HepG2 (cell line): ENCODE data around the gene DEFB131B. TPM values are rescaled to one million over a fixed set of nuclear protein-coding genes. Genes with fewer than 3 reads are reported as not detected.

Source experiments
- ELF1 ChIP-seq: sonication (generic); formaldehyde crosslinking; IDR thresholded peaks from 2 replicates; pipeline ENCODE4 v1.4.0; 2020; ENCODE audit warnings: missing genetic modification reagents
- MED13 ChIP-seq: sonication (generic); formaldehyde crosslinking; IDR thresholded peaks from 2 replicates; pipeline ENCODE4 v1.5.0; 2020; ENCODE audit warnings: missing genetic modification reagents
- MTA1 ChIP-seq: sonication (generic); formaldehyde crosslinking; IDR thresholded peaks from 2 replicates; pipeline ENCODE4 v1.4.0; 2020; ENCODE audit warnings: missing genetic modification reagents, mild to moderate bottlenecking, borderline replicate concordance
- MXI1 ChIP-seq: IDR thresholded peaks from 3 replicates; pipeline ENCODE4 v1.6.1; 2012; ENCODE audit warnings: low read depth, low read length, inconsistent platforms, borderline replicate concordance
- NAIF1 ChIP-seq: sonication (generic); formaldehyde crosslinking; IDR thresholded peaks from 2 replicates; pipeline ENCODE4 v1.5.0; 2020; ENCODE audit warnings: mild to moderate bottlenecking, missing genetic modification reagents, borderline replicate concordance
- NCOA5 ChIP-seq: sonication (generic); formaldehyde crosslinking; IDR thresholded peaks from 2 replicates; pipeline ENCODE4 v1.4.0; 2020; ENCODE audit warnings: missing genetic modification reagents
- NFAT5 ChIP-seq: sonication (generic); formaldehyde crosslinking; IDR thresholded peaks from 2 replicates; pipeline ENCODE4 v1.4.0; 2020; ENCODE audit warnings: missing genetic modification reagents
- NFE2L1 ChIP-seq: sonication (generic); formaldehyde crosslinking; IDR thresholded peaks from 2 replicates; pipeline ENCODE4 v1.4.0; 2020; ENCODE audit warnings: missing genetic modification reagents, mild to moderate bottlenecking, borderline replicate concordance
- NONO ChIP-seq, 2 experiments: fragments of 450-650 bp in 1 of 2; sonication (generic) in 1 of 2; formaldehyde crosslinking in 1 of 2; IDR thresholded peaks in 1 of 2; conservative IDR thresholded peaks in 1 of 2; 2 replicates each; pipeline versions ENCODE4 v1.6.1 to v1.8.0; 2017 to 2022; ENCODE audit warnings: mild to moderate bottlenecking in 1 of 2, missing genetic modification reagents in 1 of 2, moderate library complexity in 1 of 2
- POGZ ChIP-seq: sonication (generic); formaldehyde crosslinking; IDR thresholded peaks from 2 replicates; pipeline ENCODE4 v1.4.0; 2020; ENCODE audit warnings: mild to moderate bottlenecking, missing genetic modification reagents
- POLR2AphosphoS2 ChIP-seq: IDR thresholded peaks from 2 replicates; pipeline ENCODE4 v1.6.1; 2011; ENCODE audit warnings: low read depth, low read length, improper control_type of control experiment
- SNAI1 ChIP-seq: sonication (generic); formaldehyde crosslinking; IDR thresholded peaks from 2 replicates; pipeline ENCODE4 v1.5.0; 2020; ENCODE audit warnings: mild to moderate bottlenecking, missing genetic modification reagents, borderline replicate concordance
- STAG1 ChIP-seq: sonication (generic); formaldehyde crosslinking; IDR thresholded peaks from 2 replicates; pipeline ENCODE4 v1.4.0; 2020; ENCODE audit warnings: missing genetic modification reagents
- TFAP4 ChIP-seq: sonication (generic); IDR thresholded peaks from 2 replicates; pipeline ENCODE4 v1.6.1; 2016; ENCODE audit warnings: low read depth, borderline replicate concordance
- THAP11 ChIP-seq: IDR thresholded peaks from 2 replicates; pipeline ENCODE4 v1.6.1; 2016; ENCODE audit warnings: missing biosample characterization, missing genetic modification reagents
- WIZ ChIP-seq: sonication (generic); formaldehyde crosslinking; IDR thresholded peaks from 2 replicates; pipeline ENCODE4 v1.5.1; 2020; ENCODE audit warnings: mild to moderate bottlenecking, missing genetic modification reagents
- ZKSCAN5 ChIP-seq: sonication (generic); formaldehyde crosslinking; IDR thresholded peaks from 2 replicates; pipeline ENCODE4 v1.5.1; 2020; ENCODE audit warnings: mild to moderate bottlenecking, missing genetic modification reagents
- ZNF121 ChIP-seq: sonication (generic); formaldehyde crosslinking; IDR thresholded peaks from 2 replicates; pipeline ENCODE4 v1.5.0; 2020; ENCODE audit warnings: mild to moderate bottlenecking, missing genetic modification reagents
- ZNF138 ChIP-seq: sonication (generic); formaldehyde crosslinking; IDR thresholded peaks from 2 replicates; pipeline ENCODE4 v1.5.0; 2020; ENCODE audit warnings: mild to moderate bottlenecking, low read depth, missing genetic modification reagents
- ZNF235 ChIP-seq: sonication (generic); formaldehyde crosslinking; IDR thresholded peaks from 2 replicates; pipeline ENCODE4 v1.8.1; 2023; ENCODE audit warnings: mild to moderate bottlenecking, missing genetic modification reagents, borderline replicate concordance
- ZNF282 ChIP-seq: fragments of 450-650 bp; IDR thresholded peaks from 2 replicates; pipeline ENCODE4 v1.6.1; 2018; ENCODE audit not compliant: partially characterized antibody
- ZNF33A ChIP-seq: sonication (generic); formaldehyde crosslinking; IDR thresholded peaks from 2 replicates; pipeline ENCODE4 v1.5.1; 2020; ENCODE audit warnings: missing genetic modification reagents, mild to moderate bottlenecking, moderate library complexity, borderline replicate concordance
- ZNF350 ChIP-seq: sonication (generic); formaldehyde crosslinking; IDR thresholded peaks from 2 replicates; pipeline ENCODE4 v1.4.0; 2020; ENCODE audit warnings: mild to moderate bottlenecking, low read depth, missing genetic modification reagents, borderline replicate concordance
- ZNF546 ChIP-seq: sonication (generic); formaldehyde crosslinking; conservative IDR thresholded peaks from 2 replicates; pipeline ENCODE4 v1.8.1; 2023; ENCODE audit warnings: mild to moderate bottlenecking, missing genetic modification reagents
- polyA plus RNA-seq, 8 experiments: library from polyadenylated mRNA; depleted of rRNA in 3 of 8; stranded (reverse) in 7 of 8; unstranded in 1 of 8; fragments of >200 nt; fragmentation: Illumina TruSeq in 4 of 8; extraction: Trizol in 4 of 8; gene quantifications; 2 replicates each; pipeline versions ENCODE4 v1.2.1 to v1.2.3, GENCODE V29; 2011 to 2016; ENCODE audit warnings: low read depth in 4 of 8, missing spikeins in 1 of 8, mixed read lengths in 1 of 8; ENCODE audit not compliant: insufficient read depth in 1 of 8
- total RNA-seq, 5 experiments: library from RNA; depleted of rRNA; stranded (reverse); fragments of >200 nt; fragmentation: Illumina TruSeq; extraction: Trizol; gene quantifications; 2 replicates each; pipeline ENCODE4 v1.2.3, GENCODE V29; 2016; ENCODE audit warnings: low read depth in 1 of 5
- TF ChIP-seq, protein P1 (sequence below): sonication (generic); formaldehyde crosslinking; IDR thresholded peaks from 2 replicates; pipeline ENCODE4 v1.5.1; 2020; ENCODE audit warnings: missing genetic modification reagents, mild to moderate bottlenecking, borderline replicate concordance

Gene DEFB131B
- total and polyA plus RNA-seq, 2 of the 13 experiments (the other 11 are each of a cell fraction or from before 2014, with no cell fraction given): not detected

- TF ChIP-seq POGZ: peak; percentile 52
- no peak for TF ChIP-seq MTA1 (CRISPR knock-in tag)
- TF ChIP-seq TFAP4: peak; percentile 99
- no peak for TF ChIP-seq NFAT5 (CRISPR knock-in tag)
- no peak for TF ChIP-seq ZNF282
- no peak for TF ChIP-seq ZNF546 (CRISPR knock-in tag)
- no peak for TF ChIP-seq NAIF1 (CRISPR knock-in tag)
- no peak for TF ChIP-seq ZNF235 (CRISPR knock-in tag)
- no peak for TF ChIP-seq SNAI1 (CRISPR knock-in tag)
- peak; percentile 94 for TF ChIP-seq THAP11 (CRISPR knock-in tag)
- TF ChIP-seq ZNF138 (CRISPR knock-in tag): no peak
- no peak for TF ChIP-seq NFE2L1
- TF ChIP-seq MED13 (CRISPR knock-in tag): no peak
- no peak for TF ChIP-seq STAG1
- peak; percentile 63; the same call in 1 of the 2 replicates for TF ChIP-seq ZNF350 (CRISPR knock-in tag)
- no peak for TF ChIP-seq NONO (IDR thresholded peaks at IDR 0.05)
- TF ChIP-seq NONO (CRISPR knock-in tag; conservative IDR thresholded peaks at IDR 0.05): peak; percentile 79; the same call in 1 of the 2 replicates
- TF ChIP-seq ELF1 (CRISPR knock-in tag): no peak
- no peak for TF ChIP-seq ZKSCAN5
- TF ChIP-seq NCOA5 (CRISPR knock-in tag): no peak
- no peak for TF ChIP-seq WIZ (CRISPR knock-in tag)
- no peak for TF ChIP-seq POLR2AphosphoS2
- TF ChIP-seq, protein P1, sequence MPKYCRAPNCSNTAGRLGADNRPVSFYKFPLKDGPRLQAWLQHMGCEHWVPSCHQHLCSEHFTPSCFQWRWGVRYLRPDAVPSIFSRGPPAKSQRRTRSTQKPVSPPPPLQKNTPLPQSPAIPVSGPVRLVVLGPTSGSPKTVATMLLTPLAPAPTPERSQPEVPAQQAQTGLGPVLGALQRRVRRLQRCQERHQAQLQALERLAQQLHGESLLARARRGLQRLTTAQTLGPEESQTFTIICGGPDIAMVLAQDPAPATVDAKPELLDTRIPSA (CRISPR knock-in tag): no peak
- TF ChIP-seq ZNF33A (CRISPR knock-in tag): no peak
- TF ChIP-seq ZNF121 (CRISPR knock-in tag): no peak
- peak; percentile 53; the same call in 2 of the 3 replicates for TF ChIP-seq MXI1
Measured at GRCh38 chr11:71928737-71929443, 50.6 kb downstream of the DEFB131B start, which contains the start of gene RNF121 (continued).
